ACHN (cell line): ENCODE results near the gene CCR4.
"Not testable (repeated sequence)": the region's sequence is repeated elsewhere in the genome, so short reads cannot be mapped to it uniquely, and the experiment has no call there.

Experiments used
- DNase-seq: peaks from one replicate; pipeline ENCODE4 v3.0.0-alpha.2; 2015
- in situ Hi-C: cut with HindIII; loops from 2 replicates; pipeline ENCODE4 v1.10.0; 2017; ENCODE audit warnings: low sequenced_read_pairs, low pct_ligation_motif_present, low pct_unique_long_range_greater_than_20kb

CCR4 gene

GRCh38 chr3:32972482-32973146 is 21.2 kb downstream of the CCR4 start:
- in situ Hi-C loops, result no loop called here
- no peak for DNase-seq

GRCh38 chr3:32973982-32974381 is 22.5 kb downstream of the CCR4 start:
- DNase-seq, result no peak
- in situ Hi-C loops, result no loop called here

GRCh38 chr3:32975891-32976595 is 24.6 kb downstream of the CCR4 start:
- in situ Hi-C loops, result no loop called here
- no peak for DNase-seq

- in situ Hi-C loops, result no loop called here
Measured at GRCh38 chr3:32977861-32978260, 26.4 kb downstream of the CCR4 start.

GRCh38 chr3:32978331-32978730 is 26.9 kb downstream of the CCR4 start:
- no peak for DNase-seq
- in situ Hi-C loops, result no loop called here

More at GRCh38 chr3:32977861-32978260, 26.4 kb downstream of the CCR4 start:
- DNase-seq, result no peak

GRCh38 chr3:32983124-32983523 is 31.7 kb downstream of the CCR4 start:
- in situ Hi-C loops, result no loop called here
- DNase-seq, result no peak

GRCh38 chr3:32984918-32985317 is 33.5 kb downstream of the CCR4 start:
- DNase-seq, in situ Hi-C loops: not testable (repeated sequence)

GRCh38 chr3:32989171-32989570 is 37.7 kb downstream of the CCR4 start:
- in situ Hi-C loops, result no loop called here
- DNase-seq, result no peak

- in situ Hi-C loops, result no loop called here
- DNase-seq, result no peak
Measured at GRCh38 chr3:32990116-32990515, 38.7 kb downstream of the CCR4 start.

GRCh38 chr3:32991781-32992180 is 40.3 kb downstream of the CCR4 start:
- DNase-seq, result no peak
- in situ Hi-C loops, result no loop called here

- in situ Hi-C loops, result no loop called here
- no peak for DNase-seq
Measured at GRCh38 chr3:32992310-32992686, 40.9 kb downstream of the CCR4 start.

GRCh38 chr3:32994045-32994444 is 42.6 kb downstream of the CCR4 start:
- in situ Hi-C loops, result no loop called here
- no peak for DNase-seq

GRCh38 chr3:32995098-32995497 is 43.7 kb downstream of the CCR4 start:
- in situ Hi-C loops, result no loop called here
- no peak for DNase-seq

- in situ Hi-C loops, result no loop called here
Measured at GRCh38 chr3:32996048-32996754, 44.8 kb downstream of the CCR4 start.

GRCh38 chr3:32996755-32997091 is 45.3 kb downstream of the CCR4 start:
- no peak for DNase-seq
- in situ Hi-C loops, result no loop called here

More at GRCh38 chr3:32996048-32996754, 44.8 kb downstream of the CCR4 start:
- no peak for DNase-seq

- DNase-seq, result no peak
- in situ Hi-C loops, result no loop called here
Measured at GRCh38 chr3:32998631-32999451, 47.4 kb downstream of the CCR4 start.

GRCh38 chr3:33000691-33001385 is 49.4 kb downstream of the CCR4 start:
- DNase-seq, result no peak
- in situ Hi-C loops, result no loop called here

- in situ Hi-C loops, result no loop called here
- DNase-seq, result no peak
Measured at GRCh38 chr3:33001889-33002288, 50.4 kb downstream of the CCR4 start.
